Activated naive CD8-positive, alpha-beta T cell treated with anti-CD3 and anti-CD28 coated beads for 36 hours (primary cell): Measurements from ENCODE around the gene KCNE2. TPM values are rescaled to one million over a fixed set of nuclear protein-coding genes. Genes with fewer than 3 reads are reported as not detected.
"Not testable (repeated sequence)": the region's sequence is repeated elsewhere in the genome, so short reads cannot be mapped to it uniquely, and the experiment has no call there.

Source experiments
- DNase-seq: peaks from one replicate; pipeline ENCODE4 v3.0.0; 2021
- H3K27ac Mint-ChIP-seq: one replicate; pipeline ENCODE4 v1.8.0; 2022; ENCODE audit warnings: mild to moderate bottlenecking, moderate library complexity, mixed read lengths
- H3K27me3 Mint-ChIP-seq: one replicate; pipeline ENCODE4 v1.8.0; 2022; ENCODE audit warnings: mild to moderate bottlenecking, mixed read lengths
- H3K36me3 Mint-ChIP-seq: one replicate; pipeline ENCODE4 v1.8.0; 2021; ENCODE audit warnings: mild to moderate bottlenecking, mixed read lengths
- H3K4me1 Mint-ChIP-seq: one replicate; pipeline ENCODE4 v1.8.0; 2021; ENCODE audit warnings: mixed read lengths
- H3K4me3 Mint-ChIP-seq: one replicate; pipeline ENCODE4 v1.8.0; 2022; ENCODE audit warnings: mild to moderate bottlenecking, moderate library complexity, mixed read lengths
- H3K9me3 Mint-ChIP-seq: one replicate; pipeline ENCODE4 v1.8.0; 2022; ENCODE audit warnings: mixed read lengths
- total RNA-seq, 2 experiments: library from RNA; stranded (reverse); gene quantifications; one replicate each; pipeline ENCODE4 v1.2.3, GENCODE V29; 2021

Gene KCNE2
- total RNA-seq, 2 experiments from 2014 or later: not detected

DNA sequence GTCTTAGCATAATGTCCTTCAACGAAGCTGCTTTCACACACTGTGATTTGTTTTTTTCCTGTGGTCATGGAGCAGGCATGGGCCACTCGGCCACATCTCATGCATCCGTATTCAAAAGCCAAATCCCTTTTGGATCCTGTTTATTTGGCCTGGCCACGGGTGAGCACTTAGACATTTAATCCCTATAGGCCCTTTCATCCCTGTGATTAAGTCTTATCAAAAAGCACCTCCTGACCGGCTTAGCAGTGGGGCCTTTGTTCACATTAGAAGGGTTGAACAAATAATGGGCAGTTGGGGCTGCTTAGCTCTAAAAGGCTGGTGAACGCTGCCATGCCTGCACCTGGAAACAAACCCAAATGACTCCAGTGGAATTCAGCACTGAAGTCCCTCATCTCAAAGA, 2.0 kb downstream of the KCNE2 start:
- DNase-seq: no peak
- peaks cover 6% of the 10 kb centered on the region for H3K4me1 Mint-ChIP-seq
- no peaks in the 10 kb centered on the region for H3K36me3 Mint-ChIP-seq
- no peak overlapping the region for H3K4me3 Mint-ChIP-seq
- no peaks in the 10 kb centered on the region for H3K9me3 Mint-ChIP-seq
- H3K27me3 Mint-ChIP-seq: peaks cover 12% of the 10 kb centered on the region
- no peak overlapping the region for H3K27ac Mint-ChIP-seq

GRCh38 chr21:34367320-34367935, 3.6 kb downstream of the KCNE2 start:
- Mint-ChIP-seq H3K4me1 (no peaks in the 10 kb centered on the region), H3K36me3 (no peaks in the 10 kb centered on the region), H3K9me3 (no peaks in the 10 kb centered on the region), H3K27ac (no peak overlapping the region), H3K4me3 (no peak overlapping the region), H3K27me3 (no peaks in the 10 kb centered on the region)
- no peak for DNase-seq

- Mint-ChIP-seq H3K4me3 (no peak overlapping the region), H3K27me3 (no peaks in the 10 kb centered on the region), H3K9me3 (no peaks in the 10 kb centered on the region), H3K36me3 (no peaks in the 10 kb centered on the region), H3K4me1 (no peaks in the 10 kb centered on the region), H3K27ac (no peak overlapping the region)
- no peak for DNase-seq
Measured at GRCh38 chr21:34369741-34370140, 5.9 kb downstream of the KCNE2 start.

DNA sequence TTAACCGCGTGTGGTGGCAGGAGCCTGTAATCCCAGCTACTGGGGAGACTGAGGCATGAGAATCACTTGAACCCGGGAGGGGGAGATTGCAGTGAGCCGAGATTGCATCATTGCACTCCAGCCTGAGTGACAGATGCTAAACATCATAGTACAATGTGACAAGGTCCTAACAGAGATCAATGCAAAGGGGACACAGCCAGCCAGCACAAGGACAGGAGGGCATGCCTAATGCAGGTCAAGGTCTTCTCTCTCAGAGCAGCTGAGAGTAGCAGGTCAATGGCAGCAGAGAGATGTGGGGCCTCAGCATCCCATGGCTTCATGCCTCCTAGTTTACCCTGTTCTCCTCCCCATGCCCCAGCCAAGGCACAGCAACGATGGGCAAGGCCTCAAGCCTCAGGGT, 8.5 kb downstream of the KCNE2 start:
- no peak overlapping the region for H3K4me3 Mint-ChIP-seq
- no peaks in the 10 kb centered on the region for H3K4me1 Mint-ChIP-seq
- H3K27me3 Mint-ChIP-seq: no peaks in the 10 kb centered on the region
- H3K9me3 Mint-ChIP-seq: no peaks in the 10 kb centered on the region
- DNase-seq: no peak
- H3K36me3 Mint-ChIP-seq: no peaks in the 10 kb centered on the region
- no peak overlapping the region for H3K27ac Mint-ChIP-seq

- H3K27me3 Mint-ChIP-seq, H3K27ac Mint-ChIP-seq, H3K4me1 Mint-ChIP-seq, H3K4me3 Mint-ChIP-seq, H3K9me3 Mint-ChIP-seq, DNase-seq, H3K36me3 Mint-ChIP-seq: not testable (repeated sequence)
Measured at GRCh38 chr21:34374462-34374861, 10.7 kb downstream of the KCNE2 start.

- H3K36me3 Mint-ChIP-seq, H3K4me3 Mint-ChIP-seq, H3K4me1 Mint-ChIP-seq, DNase-seq, H3K9me3 Mint-ChIP-seq, H3K27me3 Mint-ChIP-seq, H3K27ac Mint-ChIP-seq: not testable (repeated sequence)
Measured at GRCh38 chr21:34374940-34375618, 11.3 kb downstream of the KCNE2 start, which contains the start of gene SMIM11. Gene SMIM11, plus strand, starts transcription at chr21:34375507. Its CDS starts 3,998 bp downstream, at chr21:34379505.

- not testable (repeated sequence) for H3K27ac Mint-ChIP-seq, H3K4me1 Mint-ChIP-seq, H3K9me3 Mint-ChIP-seq, H3K27me3 Mint-ChIP-seq, DNase-seq, H3K36me3 Mint-ChIP-seq, H3K4me3 Mint-ChIP-seq
Measured at GRCh38 chr21:34375619-34375972, 11.8 kb downstream of the KCNE2 start.

- H3K36me3 Mint-ChIP-seq, H3K27ac Mint-ChIP-seq, H3K4me1 Mint-ChIP-seq, H3K9me3 Mint-ChIP-seq, DNase-seq, H3K27me3 Mint-ChIP-seq, H3K4me3 Mint-ChIP-seq: not testable (repeated sequence)
Measured at GRCh38 chr21:34383138-34383537, 19.3 kb downstream of the KCNE2 start.

DNA sequence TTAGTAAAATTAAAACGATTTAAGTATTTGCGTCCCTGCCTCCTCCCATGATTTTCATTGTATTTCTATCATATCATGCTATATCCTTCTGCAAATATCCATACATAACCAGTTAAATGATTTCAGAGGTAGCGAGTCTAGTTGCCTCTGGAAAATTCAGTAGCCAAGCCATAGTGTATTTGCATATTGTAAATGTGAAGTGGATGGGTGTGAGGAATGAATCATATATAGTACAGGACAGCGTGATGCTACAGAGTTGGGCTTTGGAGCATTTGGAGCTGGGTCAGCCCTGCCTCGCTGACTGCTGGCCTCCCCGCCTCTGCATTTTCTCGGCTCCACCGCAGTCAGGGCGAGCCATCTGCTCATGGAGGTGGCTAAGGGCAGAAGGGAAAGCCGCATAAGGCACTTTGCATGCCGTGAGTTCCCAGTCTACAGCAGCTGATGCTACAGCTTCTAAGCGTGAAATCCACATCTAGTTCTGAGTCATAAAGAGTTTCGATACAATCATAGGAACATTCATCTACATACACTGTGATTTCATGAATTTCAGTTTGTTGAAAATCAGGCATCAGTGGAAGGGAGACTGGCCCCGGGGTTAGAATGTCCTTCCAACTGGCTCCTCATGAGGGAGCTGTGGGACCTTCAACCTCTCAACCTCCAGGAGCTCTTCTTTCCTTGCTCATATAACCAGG, 20.1 kb downstream of the KCNE2 start:
- not testable (repeated sequence) for H3K4me1 Mint-ChIP-seq, H3K36me3 Mint-ChIP-seq, DNase-seq, H3K4me3 Mint-ChIP-seq, H3K9me3 Mint-ChIP-seq, H3K27me3 Mint-ChIP-seq, H3K27ac Mint-ChIP-seq

- H3K36me3 Mint-ChIP-seq, H3K27ac Mint-ChIP-seq, DNase-seq, H3K4me1 Mint-ChIP-seq, H3K9me3 Mint-ChIP-seq, H3K4me3 Mint-ChIP-seq, H3K27me3 Mint-ChIP-seq: not testable (repeated sequence)
Measured at GRCh38 chr21:34400522-34400921, 36.7 kb downstream of the KCNE2 start.

DNA sequence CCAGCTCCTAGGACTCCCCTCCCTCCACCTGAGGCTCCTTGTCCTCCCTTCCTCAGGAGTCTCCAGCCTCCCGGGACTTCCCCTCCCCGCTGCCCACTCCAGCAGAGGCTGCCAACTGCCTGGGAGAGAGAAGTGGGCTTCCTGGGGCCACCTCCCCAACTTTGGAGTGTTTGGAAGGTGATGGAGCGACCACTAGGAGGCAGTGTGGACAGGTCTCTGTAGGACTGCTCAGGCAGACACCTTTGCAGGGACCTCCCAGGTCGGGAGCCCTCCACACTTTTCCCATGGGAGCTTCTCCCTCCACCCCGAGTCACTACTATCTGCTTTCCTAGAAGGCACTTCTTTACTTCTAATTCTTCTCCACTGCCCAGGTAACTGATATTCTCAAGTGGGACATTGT, 40.9 kb downstream of the KCNE2 start:
- H3K4me3 Mint-ChIP-seq, H3K9me3 Mint-ChIP-seq, H3K27me3 Mint-ChIP-seq, H3K27ac Mint-ChIP-seq, H3K36me3 Mint-ChIP-seq, DNase-seq, H3K4me1 Mint-ChIP-seq: not testable (repeated sequence)

- H3K27me3 Mint-ChIP-seq, H3K9me3 Mint-ChIP-seq, H3K4me3 Mint-ChIP-seq, H3K27ac Mint-ChIP-seq, H3K4me1 Mint-ChIP-seq, H3K36me3 Mint-ChIP-seq, DNase-seq: not testable (repeated sequence)
Measured at GRCh38 chr21:34405686-34406085, 41.9 kb downstream of the KCNE2 start.

- H3K27me3 Mint-ChIP-seq, DNase-seq, H3K27ac Mint-ChIP-seq, H3K4me3 Mint-ChIP-seq, H3K9me3 Mint-ChIP-seq, H3K36me3 Mint-ChIP-seq, H3K4me1 Mint-ChIP-seq: not testable (repeated sequence)
Measured at GRCh38 chr21:34406102-34406501, 42.3 kb downstream of the KCNE2 start.

GRCh38 chr21:34406676-34407075, 42.9 kb downstream of the KCNE2 start:
- H3K27ac Mint-ChIP-seq, H3K4me3 Mint-ChIP-seq, H3K4me1 Mint-ChIP-seq, H3K27me3 Mint-ChIP-seq, H3K36me3 Mint-ChIP-seq, DNase-seq, H3K9me3 Mint-ChIP-seq: not testable (repeated sequence)

DNA sequence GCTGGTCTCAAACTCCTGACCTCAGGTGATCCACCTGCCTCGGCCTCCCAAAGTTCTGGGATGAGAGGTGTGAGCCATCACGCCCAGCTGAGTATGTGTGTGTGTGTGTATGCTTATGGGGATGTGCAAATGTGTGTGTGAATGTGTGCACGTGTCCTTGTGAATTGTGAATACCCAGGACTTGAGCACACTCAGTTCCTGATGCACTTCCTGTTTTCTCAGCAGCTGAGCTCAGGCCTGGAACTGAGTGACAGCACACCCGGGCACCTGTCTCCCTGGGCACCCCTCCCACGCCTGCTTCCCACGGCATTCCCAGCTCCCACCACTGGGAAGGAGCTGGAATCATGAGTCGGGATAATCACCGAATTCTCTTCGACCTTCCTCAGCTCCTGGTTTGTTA, 43.5 kb downstream of the KCNE2 start:
- not testable (repeated sequence) for H3K4me3 Mint-ChIP-seq, DNase-seq, H3K27me3 Mint-ChIP-seq, H3K9me3 Mint-ChIP-seq, H3K4me1 Mint-ChIP-seq, H3K36me3 Mint-ChIP-seq, H3K27ac Mint-ChIP-seq
